Activated naive CD8-positive, alpha-beta T cell treated with anti-CD3 and anti-CD28 coated beads, Interleukin-2, amount 50 U/mL, for 16 hours (primary cell): ENCODE data around the gene ZNFX1.
"Not testable (repeated sequence)": the region's sequence is repeated elsewhere in the genome, so short reads cannot be mapped to it uniquely, and the experiment has no call there.

Experiments
- DNase-seq: peaks from one replicate; pipeline ENCODE4 v3.0.0-alpha.2; 2020; ENCODE audit warnings: low read depth, low spot score

ZNFX1 gene

DNA sequence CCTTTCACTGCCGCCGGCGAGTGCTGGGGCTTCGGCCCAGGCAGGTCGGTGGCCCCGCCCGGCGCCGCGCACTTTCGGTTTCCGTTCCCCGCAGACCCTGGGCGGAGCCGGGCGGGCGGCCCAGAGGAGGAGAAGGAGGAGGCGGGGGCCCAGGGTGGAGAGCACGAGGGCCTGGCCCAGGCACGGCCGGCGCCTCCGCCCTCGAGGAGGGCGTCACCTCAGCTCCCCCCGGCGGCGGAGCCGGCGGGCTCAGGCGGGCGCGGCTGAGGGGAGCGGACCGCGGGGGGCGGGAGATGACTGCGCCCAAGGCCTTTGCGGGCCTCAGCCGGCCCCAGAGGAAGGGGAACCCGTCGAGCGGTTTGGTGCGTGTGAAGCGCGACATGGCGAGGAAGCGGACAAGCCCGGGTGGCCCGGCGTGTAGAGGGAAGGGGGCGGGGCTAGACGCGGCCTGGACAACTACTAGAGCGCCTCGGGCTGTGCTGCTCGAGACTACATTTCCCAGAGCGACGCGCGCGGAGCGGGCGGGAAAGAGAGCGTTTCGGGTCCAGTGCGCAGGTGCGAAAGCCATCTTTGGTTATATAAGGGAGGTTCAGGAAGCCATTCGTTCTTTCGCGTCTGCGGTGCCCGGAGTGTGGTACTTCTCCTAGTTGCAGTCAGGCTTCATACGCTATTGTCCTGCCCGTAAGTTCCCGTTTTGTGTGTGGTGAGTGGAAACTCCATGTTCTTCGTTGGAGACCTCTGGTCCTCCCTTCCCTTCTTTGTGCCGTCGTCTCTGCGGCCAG is at the start of gene ZNFX1:
TSS of gene ZNFX1 (minus strand) at position 22 of the 782 bp plus-strand sequence. CDS start 2,218 bp downstream, outside the sequence.
- DNase-seq: peak; percentile 94

DNA sequence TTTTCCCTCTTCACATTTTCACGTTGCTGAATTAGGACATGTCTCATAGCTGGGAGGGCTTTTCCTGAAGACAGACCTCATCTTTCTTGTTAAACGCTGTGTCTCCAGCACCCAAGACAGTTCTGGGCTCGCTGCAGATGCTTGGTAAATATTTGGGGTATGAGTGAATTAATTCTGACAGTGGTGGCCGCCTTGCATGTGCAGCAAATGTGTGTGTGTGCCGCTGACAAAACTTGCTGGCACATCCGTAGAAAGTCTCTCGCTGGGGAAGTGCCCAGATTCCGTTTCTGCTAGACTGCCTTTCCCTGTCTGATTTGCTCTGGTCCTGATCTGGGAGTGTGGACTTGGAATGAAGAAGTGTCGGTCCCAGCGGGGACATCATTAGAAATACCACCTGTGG is 48.2 kb upstream of the ZNFX1 start:
- DNase-seq: no peak

DNA sequence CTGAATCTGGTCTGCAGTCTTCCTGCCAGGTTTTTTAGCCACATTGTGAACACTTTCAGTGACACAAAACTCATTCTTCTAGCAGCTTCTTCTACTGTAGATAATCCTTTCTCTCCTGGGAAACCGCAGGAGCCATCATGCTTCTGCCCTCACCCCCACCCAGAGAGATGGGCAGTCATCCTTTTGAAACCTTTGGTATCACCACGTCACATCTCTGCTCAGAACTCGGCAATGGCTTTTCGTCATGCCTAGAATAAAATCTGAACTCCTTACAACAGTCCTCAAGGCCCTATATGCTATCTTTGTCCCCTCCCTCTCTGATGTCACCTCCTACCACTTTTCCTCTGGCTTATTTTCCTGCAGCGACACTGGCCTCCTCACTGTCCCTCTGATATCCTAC is 46.4 kb upstream of the ZNFX1 start:
- DNase-seq: no peak

DNA sequence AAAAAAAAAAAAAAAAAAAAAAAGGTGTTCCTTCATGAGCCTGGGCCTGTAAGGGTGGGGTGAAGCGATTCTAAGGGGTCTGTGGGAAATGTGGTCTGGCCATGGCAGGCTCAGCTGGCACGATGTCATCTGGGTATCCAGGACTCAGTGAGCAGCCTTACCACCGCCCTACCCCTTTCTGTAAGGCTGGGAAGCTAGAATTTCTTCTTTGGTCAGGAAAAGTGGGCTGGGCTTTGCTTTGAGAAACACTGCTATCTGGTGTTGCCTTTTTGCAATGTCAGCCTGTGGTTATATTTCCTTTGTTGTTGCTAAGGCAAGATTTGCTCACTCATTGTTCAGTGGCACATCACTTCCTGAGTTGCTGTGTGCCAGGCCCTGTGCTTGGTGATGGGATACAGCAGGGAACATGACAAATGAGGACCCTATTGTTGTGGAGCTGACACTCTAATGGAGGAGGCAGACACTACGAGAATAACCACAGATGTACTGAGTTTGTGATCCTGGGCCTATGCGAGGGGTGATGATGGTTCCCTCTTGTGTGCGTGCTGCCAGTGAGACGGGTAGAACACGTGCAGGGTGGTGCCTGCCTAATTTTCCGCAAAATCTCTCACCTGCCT is 45.9 kb upstream of the ZNFX1 start:
- DNase-seq: no peak

DNA sequence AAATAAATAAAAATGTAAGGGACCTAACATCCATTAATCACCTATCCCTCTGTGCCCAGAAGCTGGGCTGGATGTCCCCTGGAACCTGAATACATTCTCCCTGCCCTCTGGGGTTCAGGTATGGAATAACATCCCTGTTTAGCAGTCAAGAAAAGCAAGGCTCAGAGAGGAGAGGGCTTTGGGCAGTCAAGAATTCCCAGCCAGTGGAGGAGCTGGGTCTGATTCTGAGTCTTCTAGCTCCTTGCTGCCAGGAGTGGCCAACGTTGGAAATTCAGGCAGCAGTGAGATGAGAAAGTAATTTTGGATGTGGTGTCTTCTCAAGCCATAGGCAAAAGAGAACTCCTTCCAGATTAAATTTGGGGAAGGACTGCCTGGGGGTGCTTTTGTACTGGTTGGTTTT is 42.6 kb upstream of the ZNFX1 start:
- no peak for DNase-seq

DNA sequence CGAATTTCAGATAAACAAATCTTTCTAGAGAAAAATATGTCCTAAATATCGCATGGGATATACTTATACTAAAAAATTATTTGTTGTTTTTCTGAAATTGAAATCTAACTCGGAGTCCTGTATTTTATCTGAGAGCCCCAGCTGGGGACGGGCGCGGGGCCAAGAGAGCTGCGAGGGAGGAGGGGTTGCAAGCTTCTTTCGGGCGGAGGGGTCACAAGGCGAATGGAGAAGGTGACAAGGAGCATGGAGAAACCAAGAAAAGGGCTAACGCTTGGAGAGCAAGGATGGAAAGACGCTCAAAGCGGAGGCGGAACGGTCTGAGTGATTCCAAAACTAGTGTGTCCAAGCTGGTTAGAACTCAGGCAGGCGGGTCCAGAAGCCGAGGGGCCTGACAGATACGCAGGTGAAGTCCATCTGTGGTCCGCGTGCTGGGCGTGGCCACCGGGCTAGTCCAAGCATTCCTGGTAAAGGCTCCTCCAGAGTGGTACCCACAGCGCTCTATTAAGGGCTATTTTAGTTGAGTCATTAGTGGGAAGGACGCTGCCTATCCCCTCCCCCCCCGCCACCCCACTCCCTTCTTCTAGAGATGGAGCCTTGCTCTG is 41.5 kb upstream of the ZNFX1 start:
- no peak for DNase-seq

DNA sequence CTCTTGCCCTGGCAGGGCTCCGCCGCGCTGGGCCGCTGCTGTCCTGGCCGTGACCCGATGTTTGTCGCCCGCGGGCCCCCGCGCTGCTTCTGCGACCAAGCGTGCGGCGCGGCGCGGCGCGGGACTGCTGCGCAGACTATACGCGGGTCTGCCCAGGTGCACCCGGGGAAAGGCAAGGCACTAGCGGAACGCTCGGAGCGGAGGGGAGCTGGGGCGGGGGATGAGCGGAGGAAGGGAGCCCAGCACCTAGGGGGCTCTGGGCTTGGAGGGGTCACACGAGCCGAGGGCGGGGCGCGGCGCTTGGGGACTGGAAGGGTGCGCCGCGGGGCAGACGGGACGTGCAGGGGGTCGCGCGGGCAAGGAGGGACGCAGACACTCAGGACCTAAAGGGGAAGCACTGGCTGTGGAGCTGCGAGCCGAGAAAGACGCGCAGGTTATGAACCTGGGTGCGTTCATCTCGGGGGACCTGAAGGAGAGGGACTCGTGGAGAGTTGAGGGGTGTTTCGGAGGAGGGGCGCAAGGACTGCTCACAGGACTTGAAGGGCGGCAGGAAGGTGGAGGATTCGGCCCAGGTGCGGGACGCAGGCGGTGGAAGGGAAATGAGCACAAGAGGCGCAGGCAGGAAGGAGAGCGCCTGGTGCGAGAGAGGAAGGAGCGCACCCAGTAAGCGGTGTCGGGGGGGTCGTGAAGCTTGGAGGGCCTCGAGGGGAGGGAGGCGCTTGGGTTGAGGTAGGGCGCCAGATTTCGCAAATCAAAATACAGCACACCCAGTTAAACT is 40.8 kb upstream of the ZNFX1 start:
- DNase-seq: no peak

DNA sequence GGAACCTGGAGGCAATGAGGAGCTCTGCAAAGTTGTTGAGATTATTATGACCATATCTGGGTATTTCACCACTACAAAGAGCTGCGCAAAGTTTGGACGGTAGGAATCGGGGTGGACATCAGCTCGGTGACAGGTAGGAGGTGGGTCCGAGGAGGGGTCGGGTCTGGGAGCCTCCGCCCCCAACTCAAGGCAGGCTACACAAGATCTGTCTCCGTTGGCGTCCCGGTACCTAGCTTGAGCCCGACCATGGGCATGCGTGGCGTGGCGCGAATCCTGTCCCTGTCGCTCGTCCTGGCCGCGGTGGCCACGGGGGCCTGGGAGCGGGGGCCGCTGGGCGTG is 40.2 kb upstream of the ZNFX1 start:
- no peak for DNase-seq

DNA sequence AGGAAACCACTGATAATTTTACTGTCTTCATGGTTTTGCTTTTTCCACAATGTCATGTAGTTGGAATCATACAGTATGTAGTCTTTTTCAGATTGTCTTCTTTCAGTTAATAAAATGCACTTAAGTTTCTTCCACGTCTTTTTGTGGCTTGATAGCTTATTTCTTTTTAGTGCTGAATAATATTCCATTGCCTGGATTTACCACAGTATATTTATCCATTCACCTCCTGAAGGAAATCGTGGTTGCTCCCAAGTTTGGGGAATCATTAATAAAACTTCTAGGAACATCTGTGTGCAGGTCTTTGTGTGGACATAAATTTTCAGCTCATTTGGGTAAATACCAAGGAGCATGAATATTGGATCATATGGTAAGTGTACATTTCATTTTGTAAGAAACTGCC is 38.8 kb upstream of the ZNFX1 start:
- DNase-seq: no peak

DNA sequence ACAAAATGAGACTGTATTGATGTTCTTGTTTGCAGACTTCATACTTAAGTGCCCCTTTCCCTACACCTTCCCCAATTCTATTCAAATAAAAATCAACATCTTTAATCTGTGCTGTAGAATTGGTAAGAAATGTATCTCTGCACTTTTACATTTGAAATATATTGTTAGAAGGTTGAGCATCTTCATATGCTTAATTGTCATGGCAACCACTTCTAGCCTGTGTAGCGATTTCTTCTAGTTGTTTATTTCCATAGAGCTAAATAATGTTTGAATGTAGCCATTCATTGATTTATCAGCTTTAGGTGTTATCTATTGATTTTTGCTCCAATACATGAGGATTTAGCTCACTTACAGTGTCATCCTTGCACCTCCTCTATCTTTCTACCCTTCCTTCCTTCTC is 37.7 kb upstream of the ZNFX1 start:
- no peak for DNase-seq

DNA sequence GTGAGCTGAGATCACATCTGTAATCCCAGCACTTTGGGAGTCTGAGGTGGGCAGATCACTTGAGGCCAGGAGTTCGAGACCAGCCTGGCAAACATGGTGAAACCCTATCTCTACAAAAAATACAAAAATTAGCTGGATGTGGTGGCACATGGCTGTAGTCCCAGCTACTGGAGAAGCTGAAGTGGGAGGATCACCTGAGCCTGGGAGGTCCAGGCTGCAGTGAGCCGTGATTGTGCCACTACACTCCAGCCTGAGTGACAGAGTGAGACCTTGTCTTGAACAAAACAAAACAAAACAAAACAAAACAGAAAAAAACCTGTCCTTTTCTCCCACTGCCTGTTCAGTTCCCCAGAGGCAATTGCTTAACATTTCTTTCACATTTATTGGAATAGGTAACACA is 36.2 kb upstream of the ZNFX1 start:
- not testable (repeated sequence) for DNase-seq

DNA sequence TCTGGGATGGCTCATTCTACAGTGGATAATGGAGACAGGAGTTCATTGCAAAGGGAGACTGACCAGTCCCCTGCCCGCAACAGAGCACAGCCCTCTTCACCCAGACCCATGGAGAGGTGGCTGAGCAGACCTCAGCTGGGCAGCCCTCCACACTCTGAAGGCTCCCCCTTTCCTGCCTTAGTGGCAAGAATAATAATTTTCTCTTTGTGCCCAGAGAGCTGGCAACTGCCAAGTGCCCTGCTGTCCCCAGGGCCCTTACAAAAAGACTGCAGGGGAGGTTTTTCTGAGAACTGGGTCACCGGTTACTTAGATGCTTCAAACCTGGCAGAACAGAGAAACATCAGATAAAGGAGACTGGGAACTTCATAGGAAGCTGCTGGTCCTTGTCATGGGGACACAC is 35.4 kb upstream of the ZNFX1 start:
- no peak for DNase-seq

DNA sequence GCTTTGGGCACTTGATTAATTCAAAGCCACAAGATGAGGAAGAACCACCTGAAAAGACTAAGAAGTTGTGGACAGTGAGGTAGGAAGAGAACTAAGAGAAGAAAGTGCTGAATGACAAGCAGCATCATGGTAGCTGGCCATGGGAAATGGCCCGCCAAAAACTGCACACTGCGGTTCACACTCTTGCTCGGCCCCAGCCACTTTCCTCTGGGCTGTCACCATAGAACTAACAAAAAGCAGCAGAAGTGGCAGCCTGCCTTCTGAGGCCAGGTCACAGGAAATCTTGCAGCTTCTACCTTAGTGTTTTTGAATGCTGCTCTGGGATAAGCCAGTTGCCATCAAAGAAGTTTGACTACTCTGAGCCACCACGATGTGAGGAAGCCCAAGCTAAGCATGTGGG is 34.8 kb upstream of the ZNFX1 start:
- no peak for DNase-seq

DNA sequence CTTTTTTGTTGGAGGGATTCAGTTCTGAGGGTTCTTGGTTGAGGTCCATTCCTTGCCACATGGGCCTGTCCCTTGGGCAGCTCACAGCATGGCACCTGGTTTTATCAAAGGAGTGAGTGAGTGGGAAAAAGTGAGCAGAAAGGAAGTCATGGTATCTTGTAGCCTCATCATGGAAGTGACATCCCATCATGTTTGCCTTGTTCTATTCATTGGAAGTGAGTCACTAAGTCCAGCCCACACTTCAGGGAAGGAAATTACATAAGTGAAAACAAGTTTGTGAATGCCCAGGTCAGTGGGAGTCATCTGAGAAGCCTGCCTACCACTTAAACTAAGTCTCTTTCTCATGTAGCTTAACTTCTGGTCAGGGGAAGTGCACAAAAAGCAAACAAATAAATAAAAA is 32.8 kb upstream of the ZNFX1 start:
- DNase-seq: no peak

DNA sequence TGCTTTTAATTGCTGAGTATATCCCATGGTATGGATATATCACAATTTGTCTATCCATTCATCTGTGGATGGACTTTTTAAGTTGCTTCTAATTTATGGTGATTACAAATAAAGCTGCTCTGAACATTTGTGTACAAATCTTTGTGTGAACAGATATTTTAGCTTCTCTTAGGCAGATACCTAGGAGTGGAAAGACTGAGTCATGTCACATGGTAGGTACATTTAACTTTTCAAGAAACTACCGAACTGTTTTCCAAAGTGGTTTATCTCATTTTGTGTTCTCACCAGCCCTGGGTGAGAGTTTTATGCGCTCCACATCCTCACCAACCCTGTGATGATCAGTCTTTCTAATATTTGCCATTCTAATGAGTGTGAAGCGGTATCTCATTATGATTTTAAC is 31.0 kb upstream of the ZNFX1 start:
- DNase-seq: no peak

DNA sequence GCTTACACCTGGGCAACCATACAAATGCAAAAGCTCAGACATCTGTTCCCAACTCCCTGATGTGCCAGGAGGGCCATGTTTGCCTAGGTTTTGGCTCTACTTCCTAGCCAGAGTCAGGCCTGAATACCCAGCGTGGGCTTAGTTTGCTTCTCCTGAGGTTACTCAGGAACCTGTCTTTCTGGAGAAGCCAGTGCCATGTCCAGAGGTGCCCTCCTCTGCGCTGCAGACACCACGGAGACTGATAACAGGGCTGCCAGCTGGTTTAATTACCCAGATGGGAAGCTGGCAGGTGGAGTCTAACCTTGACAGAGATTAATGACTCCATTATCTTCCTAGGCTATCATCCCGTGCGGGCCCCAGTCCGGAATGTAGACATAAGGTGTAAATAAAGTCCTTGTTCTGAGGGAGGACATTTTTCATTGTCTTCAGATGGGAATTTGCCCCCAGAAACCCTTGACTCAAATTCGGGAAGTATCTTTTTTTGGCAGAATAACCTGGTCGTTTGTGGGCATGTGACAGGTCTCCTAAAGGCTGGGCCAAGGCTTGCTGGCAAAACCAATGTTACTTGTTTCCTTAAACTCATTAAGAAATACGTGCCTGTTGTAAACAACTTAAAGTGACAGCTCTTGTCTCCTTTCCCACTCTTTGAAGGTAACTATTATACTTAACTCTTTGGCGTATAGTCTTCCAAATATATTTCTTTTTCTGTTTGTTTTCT is 29.2 kb upstream of the ZNFX1 start:
- DNase-seq: no peak

DNA sequence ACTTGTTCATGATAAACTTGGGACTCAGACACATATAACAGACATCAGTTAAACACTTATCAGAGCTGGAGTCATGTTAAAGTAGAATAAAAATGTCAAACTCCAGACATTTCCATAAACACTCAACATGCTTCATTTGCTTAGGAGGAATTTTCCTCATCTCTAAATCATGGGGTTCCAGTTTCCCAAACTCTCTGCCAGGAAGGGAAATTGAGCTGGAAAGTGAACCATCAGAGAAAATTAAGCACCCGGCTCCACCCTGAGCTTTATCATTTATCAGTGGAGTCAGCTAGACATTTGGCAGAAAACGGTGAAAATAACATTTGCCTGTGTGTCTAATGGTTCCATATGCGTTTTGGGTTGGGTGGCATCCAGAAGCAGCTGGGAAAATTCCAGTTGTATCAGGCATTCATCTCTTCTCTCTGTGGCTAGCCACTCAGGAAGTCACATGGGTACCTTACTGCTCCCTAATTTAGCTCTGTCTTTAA is 25.3 kb upstream of the ZNFX1 start:
- no peak for DNase-seq

DNA sequence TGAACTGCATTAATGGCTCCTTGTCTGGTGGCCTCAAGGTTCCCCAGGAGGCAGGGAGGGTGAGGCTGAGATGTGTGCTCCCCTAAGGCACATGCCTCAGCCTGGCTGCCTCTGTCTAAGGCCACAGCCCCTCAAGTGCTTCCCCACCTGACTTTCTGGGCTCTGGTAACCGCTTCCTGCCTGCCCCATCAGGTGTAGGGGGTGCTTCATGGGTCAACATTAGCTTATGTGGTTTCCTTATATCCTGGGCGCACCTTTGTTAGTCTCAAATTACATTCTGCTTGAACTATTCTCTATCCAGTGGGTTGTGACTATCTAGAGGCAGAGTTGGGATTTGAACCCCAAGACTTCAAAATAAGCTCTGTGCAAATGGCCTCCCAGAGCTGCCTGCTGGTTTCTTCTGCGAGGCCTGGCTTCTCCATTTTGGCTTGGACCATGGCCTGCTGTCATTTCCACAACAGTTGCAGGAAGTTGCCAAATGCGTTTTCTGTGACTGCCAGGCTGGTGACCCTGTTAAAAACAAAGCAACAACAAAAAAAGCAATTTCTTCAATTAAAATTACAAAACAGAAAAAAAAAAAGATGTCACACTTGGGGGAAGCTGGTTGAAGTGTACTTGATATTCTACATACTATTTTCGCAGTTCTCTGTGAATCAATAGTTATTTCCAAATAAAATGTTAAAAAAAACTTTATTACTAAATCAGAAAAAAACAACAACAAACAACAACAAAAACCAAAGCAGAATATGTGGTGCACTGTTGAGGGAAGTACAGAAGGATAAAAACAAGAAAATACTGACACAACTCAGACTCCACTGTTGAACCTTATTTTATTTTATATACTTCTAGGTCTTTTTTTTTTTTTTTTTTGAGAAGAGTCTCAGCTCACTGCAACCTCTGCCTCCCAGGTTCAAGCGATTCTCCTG is 20.0 kb upstream of the ZNFX1 start:
- DNase-seq: no peak

DNA sequence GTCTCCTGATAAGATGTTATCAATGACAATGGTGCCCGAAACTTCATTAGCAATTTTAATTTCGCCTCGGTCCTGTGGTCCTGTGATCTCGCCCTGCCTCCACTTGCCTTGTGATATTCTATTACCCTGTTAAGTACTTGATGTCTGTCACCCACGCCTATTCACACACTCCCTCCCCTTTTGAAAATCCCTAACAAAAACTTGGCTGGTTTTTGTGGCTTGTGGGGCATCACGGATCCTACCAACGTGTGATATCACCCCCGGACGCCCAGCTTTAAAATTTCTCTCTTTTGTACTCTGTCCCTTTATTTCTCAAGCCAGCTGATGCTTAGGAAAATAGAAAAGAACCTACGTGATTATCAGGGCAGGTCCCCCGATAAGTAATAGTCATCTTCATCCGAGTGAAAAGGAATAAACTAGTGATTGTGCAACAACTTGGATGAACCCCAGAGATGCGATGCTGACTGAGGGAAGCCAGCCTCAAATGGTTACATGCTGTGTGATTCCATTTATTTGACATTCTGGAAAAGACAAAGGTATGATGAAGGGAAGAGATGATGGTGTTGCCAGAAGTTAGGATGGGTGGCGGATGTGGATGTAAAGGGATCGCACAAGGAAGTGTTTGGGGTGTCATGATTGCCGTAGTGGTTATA is 16.3 kb upstream of the ZNFX1 start:
- not testable (repeated sequence) for DNase-seq

DNA sequence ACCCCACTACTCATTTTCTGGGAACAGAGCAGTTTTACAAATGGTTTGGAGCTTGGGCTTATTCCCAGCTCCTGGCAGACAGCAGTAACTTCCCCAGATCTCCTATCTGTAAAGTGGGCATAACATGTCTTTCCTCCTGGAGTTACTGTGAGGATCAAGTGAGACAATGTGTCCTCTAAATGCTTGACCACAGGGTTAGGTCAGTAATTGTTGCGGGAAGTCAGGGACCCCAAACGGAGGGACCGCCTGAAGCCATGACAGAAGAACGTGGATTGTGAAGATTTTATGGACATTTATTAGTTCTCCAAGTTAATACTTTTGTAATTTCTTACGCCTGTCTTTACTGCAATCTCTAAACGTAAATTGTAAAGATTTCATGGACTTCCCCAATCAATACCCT is 15.3 kb upstream of the ZNFX1 start:
- no peak for DNase-seq
